ENCODE results near the gene C12orf56. TPM values are rescaled to one million over a fixed set of nuclear protein-coding genes. Genes with fewer than 3 reads are reported as not detected.
A peak's percentile ranks its signal among the peaks of the same experiment; 100 is the strongest.

C12orf56 gene, protein sequence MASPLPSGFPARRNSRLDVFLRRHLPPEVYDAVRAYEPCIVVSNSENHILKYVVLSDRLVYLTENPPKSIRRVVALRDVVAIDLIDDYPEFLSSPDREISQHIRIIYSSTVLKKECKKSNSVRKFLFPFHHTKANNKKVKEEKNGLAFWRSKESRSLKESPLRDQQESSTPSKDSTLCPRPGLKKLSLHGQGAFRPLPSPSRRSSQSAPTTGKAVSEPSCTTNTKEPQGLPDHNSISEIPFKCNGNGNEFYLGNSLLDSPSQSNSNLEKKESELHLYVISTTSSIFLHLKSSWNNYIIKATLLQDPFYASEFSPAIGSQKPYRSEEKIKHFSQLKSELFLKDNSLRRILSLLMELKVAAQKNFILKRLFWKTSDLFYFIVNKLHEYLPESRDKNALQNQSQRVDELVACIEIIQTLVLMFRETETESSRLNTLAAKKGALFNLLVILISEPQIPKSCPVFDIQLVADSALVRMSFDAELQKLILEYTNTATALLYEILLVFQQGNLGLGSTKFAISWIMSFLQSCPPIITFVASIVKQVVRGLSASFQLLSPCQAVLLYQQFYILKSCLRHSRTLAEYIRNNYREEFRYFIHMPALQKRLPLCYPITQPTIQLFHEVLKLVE
- not detected in 2 replicates for total RNA-seq

- DNase-seq (ENCODE audit: low read depth in 2 of 2) = peak; percentile 24 to 39
Measured at GRCh38 chr12:64390275-64390851, at the start of gene C12orf56. Gene C12orf56 (minus strand): TSS chr12:64390758. CDS start chr12:64390565, 193 bp downstream.

GRCh38 chr12:64440100-64440499 is 49.5 kb upstream of the C12orf56 start:
- DNase-seq (ENCODE audit: low read depth in 2 of 2) = no peak

DNA sequence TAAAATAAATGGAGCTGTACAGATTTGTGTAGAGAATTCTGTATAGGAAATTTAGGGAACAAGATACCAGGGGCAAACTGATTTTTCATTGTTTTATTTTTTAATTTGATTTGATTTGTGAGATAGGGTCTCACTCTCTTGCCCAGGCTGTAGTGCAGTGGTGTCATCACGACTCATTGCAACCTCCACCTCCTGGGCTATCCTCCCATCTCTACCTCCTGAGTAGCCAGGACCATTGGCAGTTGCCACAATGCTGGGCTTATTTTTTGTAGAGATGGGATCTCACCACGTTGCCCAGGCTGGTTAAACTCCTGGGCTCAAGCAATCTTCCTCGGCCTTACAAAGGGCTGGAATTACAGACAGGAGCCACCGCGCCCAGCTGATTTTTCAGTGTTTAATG is 43.4 kb upstream of the C12orf56 start:
- no peak for DNase-seq (ENCODE audit: low read depth in 2 of 2)

DNA sequence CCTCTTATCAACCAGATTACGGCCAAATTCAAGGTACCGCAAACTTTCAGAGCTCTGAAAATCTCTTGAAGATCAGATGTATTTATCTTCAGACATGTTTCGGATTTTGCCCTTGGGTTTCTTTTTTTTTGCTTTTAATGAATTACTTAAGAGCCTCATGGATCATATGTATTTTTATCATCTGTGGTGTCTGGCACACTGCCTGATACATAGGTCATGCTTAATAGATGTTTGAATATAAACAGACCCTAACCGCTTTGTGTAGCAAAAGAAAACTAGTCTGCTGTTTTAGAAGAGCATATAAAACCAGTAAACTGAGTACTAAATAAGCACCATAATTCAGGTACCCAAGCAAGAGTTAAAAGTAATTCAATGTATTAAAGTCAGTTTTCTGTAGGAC is 41.2 kb upstream of the C12orf56 start:
- DNase-seq (ENCODE audit: low read depth in 2 of 2) = no peak

DNA sequence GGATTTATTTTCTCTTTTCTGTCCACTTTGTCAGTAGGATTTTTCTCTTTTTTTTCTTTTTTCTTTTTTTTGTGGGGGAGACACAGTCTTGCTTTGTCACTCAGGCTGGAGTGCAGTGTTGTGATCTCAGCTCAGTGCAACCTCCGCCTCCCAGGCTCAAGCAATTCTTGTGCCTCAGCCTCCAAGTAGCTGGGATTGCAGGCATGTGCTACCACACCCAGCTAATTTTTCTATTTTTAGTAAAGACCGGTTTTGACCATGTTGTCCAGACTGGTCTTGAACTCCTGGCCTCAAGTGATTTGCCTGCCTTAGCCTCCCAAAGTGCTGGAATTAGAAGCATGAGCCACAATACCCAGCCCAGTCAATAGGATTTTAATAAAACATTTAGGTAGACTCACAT is 40.3 kb upstream of the C12orf56 start:
- DNase-seq (ENCODE audit: low read depth in 2 of 2) = no peak

- DNase-seq (ENCODE audit: low read depth in 2 of 2) = no peak
Measured at GRCh38 chr12:64428956-64429355, 38.4 kb upstream of the C12orf56 start.

GRCh38 chr12:64427988-64428387 is 37.4 kb upstream of the C12orf56 start:
- no peak for DNase-seq (ENCODE audit: low read depth in 2 of 2)

DNA sequence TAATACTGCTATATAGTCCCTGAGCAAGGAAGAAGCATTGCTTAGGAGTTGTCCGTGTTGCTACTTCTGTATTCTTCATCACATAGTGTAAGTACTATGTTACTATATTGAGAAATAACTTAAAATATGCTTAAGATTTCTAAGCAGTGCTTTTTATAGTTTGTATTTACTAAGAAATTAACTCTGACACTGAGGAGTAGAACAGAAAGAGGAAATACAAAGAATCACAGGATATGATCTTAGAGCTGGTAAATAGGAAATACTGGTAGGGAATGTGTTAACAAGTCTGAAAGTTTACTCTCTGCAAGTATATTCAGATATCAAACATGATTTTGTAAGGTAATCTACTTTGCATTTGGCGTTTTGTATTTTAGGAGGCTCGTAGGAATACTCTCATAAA is 29.1 kb upstream of the C12orf56 start:
- DNase-seq (ENCODE audit: low read depth in 2 of 2) = peak; percentile 13 to 43

GRCh38 chr12:64418209-64418608 is 27.7 kb upstream of the C12orf56 start:
- DNase-seq (ENCODE audit: low read depth in 2 of 2) = peak in 1 of 2 donors; percentile 37

DNA sequence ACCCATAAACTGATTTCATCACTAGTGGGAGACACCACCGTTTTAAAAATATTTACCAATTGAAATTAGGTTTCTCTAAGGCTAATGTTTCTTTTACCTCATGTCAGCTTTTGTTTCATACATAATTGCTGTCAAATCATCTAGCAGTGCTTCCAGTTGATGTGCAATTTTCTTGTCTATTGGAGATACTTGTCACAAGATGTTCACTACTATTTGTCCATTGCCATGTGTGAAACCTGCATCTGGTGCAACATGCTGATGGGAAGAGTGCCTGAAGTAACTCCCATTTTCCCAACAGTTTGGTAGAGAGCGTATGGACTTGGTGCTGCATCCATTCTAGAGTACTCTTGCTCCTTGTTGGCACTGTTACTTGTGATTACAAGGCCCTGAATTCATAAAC is 23.3 kb upstream of the C12orf56 start:
- DNase-seq (ENCODE audit: low read depth in 2 of 2) = no peak

- no peak for DNase-seq (ENCODE audit: low read depth in 2 of 2)
Measured at GRCh38 chr12:64412459-64412858, 21.9 kb upstream of the C12orf56 start.

- DNase-seq (ENCODE audit: low read depth in 2 of 2) = no peak
Measured at GRCh38 chr12:64411427-64411826, 20.9 kb upstream of the C12orf56 start.

DNA sequence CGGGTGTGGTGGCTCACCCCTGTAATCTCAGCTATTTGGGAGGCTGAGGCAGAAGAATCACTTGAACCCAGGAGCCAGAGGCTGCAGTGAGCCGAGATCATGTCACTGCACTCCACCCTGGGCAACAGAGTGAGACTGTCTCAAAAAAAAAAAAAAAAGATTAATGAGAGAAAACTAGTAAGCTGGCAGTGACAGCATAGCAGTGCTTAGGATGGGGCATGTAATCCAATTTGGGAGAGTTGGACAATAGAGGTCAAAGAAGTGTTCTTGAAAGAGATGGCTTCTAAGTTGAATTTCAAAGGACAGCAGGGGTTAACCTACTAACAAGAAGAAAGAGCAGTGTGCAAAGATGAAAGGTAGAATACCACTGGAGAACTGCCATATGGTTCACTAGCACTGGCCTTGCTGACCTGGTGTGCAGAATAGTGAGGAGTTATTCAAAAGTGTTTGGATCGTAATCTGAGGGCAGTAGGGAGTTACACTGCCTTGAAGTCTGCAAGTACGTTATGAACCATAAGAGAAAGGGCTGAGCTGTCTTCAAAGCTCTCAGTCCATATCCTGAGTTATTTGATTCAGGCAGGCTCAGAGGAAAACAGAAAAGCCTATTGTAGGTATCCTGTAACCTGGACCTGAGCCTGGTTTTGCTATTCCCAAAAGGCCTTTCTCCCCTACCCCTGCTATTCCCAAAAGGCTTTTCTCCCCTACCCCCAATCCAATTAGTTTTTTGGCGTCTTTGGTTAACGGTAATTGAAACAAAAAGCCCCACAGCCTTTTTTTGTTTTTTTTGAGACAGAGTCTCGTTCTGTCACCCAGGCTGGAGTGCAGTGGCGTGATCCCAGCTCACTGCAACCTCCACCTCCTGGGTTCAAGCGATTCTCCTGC is 17.0 kb upstream of the C12orf56 start:
- DNase-seq (ENCODE audit: low read depth in 2 of 2) = no peak

GRCh38 chr12:64404470-64405256 is 14.1 kb upstream of the C12orf56 start:
- peak; percentile 60 to 77 for DNase-seq (ENCODE audit: low read depth in 2 of 2)

GRCh38 chr12:64403707-64404469 is 13.3 kb upstream of the C12orf56 start, which contains the start of gene XPOT:
Gene XPOT (plus strand): TSS chr12:64404392. CDS start chr12:64410036, 5,644 bp downstream.
- DNase-seq (ENCODE audit: low read depth in 2 of 2) = peak; percentile 97 to 99

DNA sequence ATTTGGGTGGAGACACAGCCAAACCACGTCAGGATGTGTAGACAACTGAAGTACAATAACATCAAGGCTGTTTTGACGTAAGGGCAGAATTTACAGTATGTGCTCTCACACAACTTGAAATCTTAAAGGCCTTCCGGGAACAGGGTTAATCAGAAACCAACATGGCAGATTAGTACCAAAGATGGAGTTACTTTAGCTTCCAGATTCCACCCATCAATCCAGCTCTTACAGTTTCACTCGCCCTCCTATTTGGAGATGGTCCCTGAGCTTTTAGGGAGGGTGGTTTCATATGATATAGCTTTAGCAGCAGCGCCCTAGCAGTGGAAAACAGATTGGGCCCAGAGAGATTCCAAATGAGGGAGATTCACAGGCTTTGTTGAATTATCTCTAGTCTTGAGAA is 11.6 kb upstream of the C12orf56 start:
- no peak for DNase-seq (ENCODE audit: low read depth in 2 of 2)

- DNase-seq (ENCODE audit: low read depth in 2 of 2) = peak in 1 of 2 donors; percentile 57
Measured at GRCh38 chr12:64400041-64400440, 9.5 kb upstream of the C12orf56 start.

DNA sequence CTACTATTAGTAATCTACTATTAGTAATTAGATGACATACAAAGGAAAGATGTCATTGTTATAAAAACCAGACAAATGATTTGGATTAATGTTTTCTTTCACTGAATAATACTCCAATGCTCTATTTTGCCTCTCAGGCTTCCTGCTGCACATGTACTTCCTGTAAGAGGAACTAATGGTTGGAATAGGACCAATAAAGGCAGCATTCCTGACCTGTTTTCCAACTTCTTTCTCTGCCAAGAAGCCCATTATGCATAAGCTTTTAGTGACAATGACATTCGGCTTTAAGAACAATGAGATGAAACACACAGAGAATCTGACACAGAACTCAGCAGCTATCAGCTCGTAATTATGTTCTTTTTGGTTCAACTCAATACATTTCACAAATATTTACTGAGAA is 5.2 kb upstream of the C12orf56 start:
- peak; percentile 92 to 94 for DNase-seq (ENCODE audit: low read depth in 2 of 2)

DNA sequence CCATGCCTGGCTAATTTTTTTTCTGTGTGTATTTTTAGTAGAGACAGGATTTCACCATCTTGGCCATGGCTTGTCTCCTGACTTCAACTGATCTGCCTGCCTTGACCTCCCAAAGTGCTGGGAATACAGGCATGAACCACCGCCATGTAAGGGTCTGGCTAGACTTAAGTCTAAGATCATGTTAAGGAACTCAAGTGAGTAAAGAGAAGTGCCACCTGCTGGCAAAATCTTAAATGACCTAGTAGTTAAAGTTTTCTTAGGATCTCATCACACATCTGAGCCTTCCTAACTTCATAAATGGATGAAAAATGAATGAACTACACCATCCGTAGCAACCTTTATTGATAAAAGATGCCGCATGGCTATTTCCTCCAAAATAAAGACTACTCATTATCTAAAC is 1.7 kb upstream of the C12orf56 start:
- peak; percentile 12 to 74 for DNase-seq (ENCODE audit: low read depth in 2 of 2)

GRCh38 chr12:64389154-64389553 is 1.4 kb downstream of the C12orf56 start:
- DNase-seq (ENCODE audit: low read depth in 2 of 2) = no peak
